Body of pancreas (tissue), 4 donors: Measurements from ENCODE around the gene STAT2. TPM values are rescaled to one million over a fixed set of nuclear protein-coding genes. Genes with fewer than 3 reads are reported as not detected.
A peak's percentile ranks its signal among the peaks of the same experiment; 100 is the strongest.

Experiments used
- ATAC-seq: fragments of 150-250 bp; one replicate; pipeline ENCODE4 v1.9.1; 2016
- DNase-seq, 4 donors: peaks; one replicate each; pipeline ENCODE4 v3.0.0-alpha.2; 2019
- H3K27ac ChIP-seq, 4 donors: fragments of 200-600 bp; sonication (generic); 1 replicate in 3 of 4; 2 replicates in 1 of 4; pipeline versions ENCODE4 v1.5.1 to v1.6.1; 2016 to 2019; ENCODE audit warnings: mild to moderate bottlenecking in 1 of 4, mixed read lengths in 1 of 4, moderate library complexity in 1 of 4
- H3K27me3 ChIP-seq, 2 donors: fragments of 200-600 bp; sonication (generic); one replicate each; pipeline ENCODE4 v1.6.0; 2016; ENCODE audit warnings: mild to moderate bottlenecking in 1 of 2
- H3K36me3 ChIP-seq, 2 donors: fragments of 200-600 bp; sonication (generic); replicated peaks in 1 of 2; 2 replicates each; pipeline ENCODE4 v1.5.1; 2016; ENCODE audit warnings: low read depth in 2 of 2; ENCODE audit not compliant: insufficient read depth in 1 of 2
- H3K4me1 ChIP-seq: fragments of 200-600 bp; sonication (generic); one replicate; pipeline ENCODE4 v1.6.0; 2016
- H3K4me3 ChIP-seq, 2 donors: fragments of 200-600 bp; sonication (generic); 1 replicate in 1 of 2; 2 replicates in 1 of 2; pipeline ENCODE4 v1.5.1; 2016 to 2019
- H3K9me3 ChIP-seq, 3 donors: fragments of 200-600 bp; sonication (generic); 1 replicate in 2 of 3; 2 replicates in 1 of 3; pipeline ENCODE4 v1.5.1; 2016
- CTCF ChIP-seq, 7 experiments: fragments of 450-650 bp in 4 of 7; fragments of 200-600 bp in 3 of 7; sonication (generic) in 3 of 7; IDR thresholded peaks; one replicate each; pipeline ENCODE4 v1.5.1; 2016 to 2019; ENCODE audit warnings: antibody characterized with exemption in 7 of 7
- POLR2A ChIP-seq, 3 donors: fragments of 450-650 bp; IDR thresholded peaks; one replicate each; pipeline ENCODE4 v1.6.1; 2016; ENCODE audit warnings: antibody characterized with exemption in 3 of 3, mild to moderate bottlenecking in 2 of 3
- WGBS, 2 donors: methylation state at CpG; one replicate each; pipeline ENCODE4 v1.1.5; 2017; 5-methylcytosine and 5-hydroxymethylcytosine counted together
- intact Hi-C: fragments of 100-400 bp; cut with DNase I; formaldehyde crosslinking; loops from one replicate; pipeline ENCODE4 v1.15.1; 2023
- total RNA-seq, 2 donors: library from RNA; depleted of rRNA; stranded (reverse); fragments of >200 nt; gene quantifications; one replicate each; pipeline ENCODE4 v1.1.0, GENCODE V29; 2016

The STAT2 gene
- total RNA-seq, 2 donors from 2014 or later = 65.4 to 106 TPM

GRCh38 chr12:56334490-56334793, 25.5 kb downstream of the STAT2 start:
- TF ChIP-seq CTCF (IDR thresholded peaks at IDR 0.05) (no peak), POLR2A (IDR thresholded peaks at IDR 0.05) (no peak)
- Histone ChIP-seq H3K4me1 (peaks cover 15% of the 10 kb centered on the region), H3K27ac (peak overlapping the region; percentile 94 to 99 (median 98)), H3K27me3 (no peaks in the 10 kb centered on the region), H3K36me3 (no peaks in the 10 kb centered on the region), H3K4me3 (peak overlapping the region; percentile 21 to 32), H3K9me3 (no peaks in the 10 kb centered on the region)
- no peak for ATAC-seq
- DNase-seq = no peak
- intact Hi-C loops = no loop called here
- 1 to 3% methylated on average over 6 of the region's 6 CpGs for WGBS, 2 donors

DNA sequence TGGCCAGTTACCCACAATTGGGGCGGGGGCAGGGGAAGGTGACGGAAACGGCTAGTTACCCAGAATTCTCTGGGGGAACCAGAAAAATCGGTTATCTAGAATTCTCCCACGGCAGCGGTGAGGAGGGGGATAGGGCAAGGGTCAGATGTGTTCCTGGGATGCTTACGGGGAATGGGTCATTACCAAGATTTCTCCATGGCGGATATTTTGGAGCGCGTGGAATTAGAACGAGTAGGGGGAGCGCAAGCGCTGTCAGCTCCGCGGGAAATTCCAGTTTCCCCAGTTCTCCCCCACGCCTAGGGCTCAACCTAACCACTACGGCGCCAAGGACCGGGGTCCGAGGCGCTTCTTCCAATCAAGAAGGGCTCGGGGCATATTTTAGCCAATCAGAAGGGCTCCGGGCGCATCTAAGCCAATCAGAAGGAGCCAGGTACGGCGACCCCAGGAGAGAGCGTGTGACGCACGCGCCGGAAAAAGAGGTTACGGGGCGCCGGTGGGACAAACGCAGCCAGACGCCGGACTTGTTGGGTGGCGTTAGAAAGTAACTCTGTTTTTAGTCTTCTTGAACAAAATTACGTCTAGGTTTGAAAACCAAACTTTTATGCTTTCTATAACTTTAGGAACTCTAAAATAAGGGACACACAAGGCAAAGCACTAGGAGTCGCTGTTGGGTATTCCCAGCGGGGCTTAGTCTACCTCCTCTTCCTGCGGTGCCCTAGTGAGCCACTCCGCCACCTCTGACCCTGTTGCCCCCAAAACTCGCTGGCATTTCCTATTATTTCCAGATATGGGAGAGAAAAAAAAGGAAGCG, 26.0 kb downstream of the STAT2 start, which contains the start of gene PAN2:
Gene PAN2 (minus strand): TSS at position 322 of the 811 bp plus-strand sequence. CDS start 906 bp downstream, outside the sequence.
- Histone ChIP-seq H3K27ac (peak within 1 kb of the TSS; percentile 94 to 99 (median 98)), H3K4me3 (peak within 1 kb of the TSS; percentile 21 to 32), H3K36me3 (no peaks in the 10 kb centered on the region), H3K4me1 (peaks cover 15% of the 10 kb centered on the region), H3K27me3 (no peaks in the 10 kb centered on the region), H3K9me3 (no peaks in the 10 kb centered on the region)
- intact Hi-C loops = no loop called here
- peak; percentile 8 to 69 (median 59) for TF ChIP-seq CTCF (IDR thresholded peaks at IDR 0.05)
- TF ChIP-seq POLR2A (IDR thresholded peaks at IDR 0.05) = peak; percentile 45 to 85 (median 84)
- WGBS, 2 donors = 0 to 1% methylated on average over 40 to 45 of the region's 45 CpGs
- DNase-seq = peak; percentile 96 to 99 (median 97)
- peak; percentile 99 for ATAC-seq

DNA sequence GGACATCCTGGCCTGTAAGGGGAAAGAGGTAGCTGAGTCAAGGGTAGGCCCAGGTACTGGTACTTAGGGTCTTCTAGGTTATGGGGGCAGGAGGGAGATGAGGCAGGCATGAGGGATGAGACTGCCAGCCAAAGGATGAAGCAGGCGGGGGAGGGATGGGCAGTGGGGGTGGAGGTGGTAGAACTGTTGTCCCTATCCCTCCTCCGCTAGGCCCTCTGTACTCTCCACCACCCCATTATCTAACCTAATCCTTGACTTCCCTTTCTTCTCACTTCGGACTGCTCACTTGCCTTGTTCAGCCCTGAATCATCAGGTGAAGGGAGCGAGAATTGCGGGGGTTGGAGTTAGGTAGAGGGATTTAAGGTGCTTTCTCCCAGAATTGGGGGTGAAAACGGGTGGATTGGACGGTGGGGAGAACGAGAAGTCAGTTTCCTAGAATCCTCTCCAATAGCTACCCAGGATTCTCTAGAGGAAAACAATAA, 26.7 kb downstream of the STAT2 start:
- peaks cover 15% of the 10 kb centered on the region for H3K4me1 ChIP-seq
- WGBS, 2 donors = 21 to 24% methylated on average over 8 of the region's 8 CpGs
- peak overlapping the region; percentile 21 to 32 for H3K4me3 ChIP-seq
- no peaks in the 10 kb centered on the region for H3K27me3 ChIP-seq
- H3K9me3 ChIP-seq = no peaks in the 10 kb centered on the region
- intact Hi-C loops = no loop called here
- ATAC-seq = peak; percentile 0
- peak in 2 of 4 donors; percentile 5 to 23 for DNase-seq
- no peaks in the 10 kb centered on the region for H3K36me3 ChIP-seq
- TF ChIP-seq CTCF (IDR thresholded peaks at IDR 0.05) = no peak
- TF ChIP-seq POLR2A (IDR thresholded peaks at IDR 0.05) = no peak
- H3K27ac ChIP-seq = peak overlapping the region; percentile 94 to 99 (median 98)

GRCh38 chr12:56332512-56333196, 27.3 kb downstream of the STAT2 start:
- peaks cover 0 to 2% of the 10 kb centered on the region in 2 donors for H3K36me3 ChIP-seq
- peak overlapping the region; percentile 94 to 99 (median 98) for H3K27ac ChIP-seq
- ATAC-seq (no peak), DNase-seq (no peak)
- intact Hi-C loops = no loop called here
- TF ChIP-seq CTCF (IDR thresholded peaks at IDR 0.05) (no peak), POLR2A (IDR thresholded peaks at IDR 0.05) (no peak)
- 94 to 97% methylated on average over 7 to 11 of the region's 11 CpGs for WGBS, 2 donors
- H3K27me3 ChIP-seq = no peaks in the 10 kb centered on the region
- H3K4me3 ChIP-seq = no peak overlapping the region
- H3K9me3 ChIP-seq = no peaks in the 10 kb centered on the region
- peaks cover 15% of the 10 kb centered on the region for H3K4me1 ChIP-seq
